OCI-LY7 (cell line): Measurements from ENCODE around the gene FASTK. TPM values are rescaled to one million over a fixed set of nuclear protein-coding genes. Genes with fewer than 3 reads are reported as not detected.

Experiments used
- BruUV-seq: library from RNA; stranded (reverse); fragments of 400-500 nt; replicated peaks from 2 replicates; lab custom pipeline; 2021; lab: Mats Ljungman, UMichigan
- CTCF ChIA-PET: fragments of 300-600 bp; sonication (Branson Sonifier 250); formaldehyde crosslinking; loops from one replicate; lab custom pipeline; 2022; ENCODE audit warnings: antibody characterized with exemption; ENCODE audit not compliant: unreplicated experiment; lab: Charles Lee
- POLR2A ChIA-PET: fragments of 300-600 bp; sonication (Branson Sonifier 250); formaldehyde crosslinking; loops from one replicate; lab custom pipeline; 2022; ENCODE audit warnings: antibody characterized with exemption; lab: Charles Lee
- DNase-seq: peaks from one replicate; pipeline ENCODE4 v3.0.0-alpha.2; 2015; ENCODE audit warnings: low spot score
- H2AFZ ChIP-seq: fragments of 200-600 bp; sonication (generic), shearing (Covaris generic); 2 replicates; pipeline ENCODE4 v1.6.1; 2014; ENCODE audit warnings: mild to moderate bottlenecking, antibody characterized with exemption, low read length, moderate library complexity
- H3K27ac ChIP-seq: fragments of 200-600 bp; sonication (generic); 2 replicates; pipeline ENCODE4 v1.5.1; 2014; ENCODE audit warnings: mixed run types, low read depth, mild to moderate bottlenecking, moderate library complexity, low read length, inconsistent platforms; ENCODE audit not compliant: poor library complexity, severe bottlenecking
- H3K36me3 ChIP-seq: fragments of 200-600 bp; sonication (generic); 2 replicates; pipeline ENCODE4 v1.6.1; 2014; ENCODE audit warnings: mild to moderate bottlenecking, antibody characterized with exemption, low read length, moderate library complexity, mixed read lengths; ENCODE audit not compliant: insufficient read depth
- H3K4me1 ChIP-seq: fragments of 200-600 bp; sonication (generic); 2 replicates; pipeline ENCODE4 v1.5.1; 2014; ENCODE audit warnings: mild to moderate bottlenecking, low read length; ENCODE audit not compliant: insufficient read depth, poor library complexity, severe bottlenecking
- H3K4me2 ChIP-seq: fragments of 200-600 bp; sonication (generic); 2 replicates; pipeline ENCODE4 v1.6.1; 2014; ENCODE audit warnings: mild to moderate bottlenecking, low read length
- H3K4me3 ChIP-seq: fragments of 200-600 bp; sonication (generic); 2 replicates; pipeline ENCODE4 v1.5.1; 2014; ENCODE audit warnings: mild to moderate bottlenecking, low read depth, low read length; ENCODE audit not compliant: poor library complexity, severe bottlenecking
- H3K79me2 ChIP-seq: fragments of 200-600 bp; sonication (generic); 2 replicates; pipeline ENCODE4 v1.6.1; 2016; ENCODE audit warnings: low read depth, mild to moderate bottlenecking, low read length, moderate library complexity, mixed read lengths; ENCODE audit not compliant: insufficient read depth
- H3K9me2 ChIP-seq: fragments of 200-600 bp; sonication (generic); 2 replicates; pipeline ENCODE4 v1.6.1; 2016; ENCODE audit warnings: mild to moderate bottlenecking, low read length, mixed read lengths; ENCODE audit not compliant: insufficient read depth
- H3K9me3 ChIP-seq: fragments of 200-600 bp; sonication (generic); 2 replicates; pipeline ENCODE4 v1.6.1; 2014; ENCODE audit warnings: mild to moderate bottlenecking, mixed run types, low read length, mixed read lengths
- H4K20me1 ChIP-seq: fragments of 200-600 bp; sonication (generic); 2 replicates; pipeline ENCODE4 v1.6.1; 2014; ENCODE audit warnings: mild to moderate bottlenecking, antibody characterized with exemption, low read length, moderate library complexity, mixed read lengths; ENCODE audit not compliant: insufficient read depth
- EZH2phosphoT487 ChIP-seq: fragments of 200-600 bp; sonication (generic); IDR thresholded peaks from 2 replicates; pipeline ENCODE4 v1.6.1; 2018; ENCODE audit warnings: low read depth, borderline replicate concordance, mild to moderate bottlenecking, mixed run types, antibody characterized with exemption, low read length, moderate library complexity, mixed read lengths
- intact Hi-C: fragments of 100-400 bp; cut with micrococcal nuclease; formaldehyde crosslinking; loops from one replicate; pipeline ENCODE4 v1.10.0; 2022; ENCODE audit not compliant: unreplicated experiment
- total RNA-seq, 2 experiments: library from RNA; depleted of rRNA in 1 of 2; stranded (reverse); fragments of >200 nt in 1 of 2; shearing (Covaris generic) in 1 of 2; gene quantifications; 2 replicates each; pipeline ENCODE4 v1.2.3, GENCODE V29; 2014 to 2022
- TF ChIP-seq, protein P1 (sequence below): fragments of 200-600 bp; sonication (generic); conservative IDR thresholded peaks from 2 replicates; pipeline ENCODE4 v1.5.1; 2014; ENCODE audit warnings: mild to moderate bottlenecking, antibody characterized with exemption, low read length, moderate library complexity, mixed read lengths

The FASTK gene
- total RNA-seq, 2 experiments from 2014 or later, result 90.5 to 118 TPM

DNA sequence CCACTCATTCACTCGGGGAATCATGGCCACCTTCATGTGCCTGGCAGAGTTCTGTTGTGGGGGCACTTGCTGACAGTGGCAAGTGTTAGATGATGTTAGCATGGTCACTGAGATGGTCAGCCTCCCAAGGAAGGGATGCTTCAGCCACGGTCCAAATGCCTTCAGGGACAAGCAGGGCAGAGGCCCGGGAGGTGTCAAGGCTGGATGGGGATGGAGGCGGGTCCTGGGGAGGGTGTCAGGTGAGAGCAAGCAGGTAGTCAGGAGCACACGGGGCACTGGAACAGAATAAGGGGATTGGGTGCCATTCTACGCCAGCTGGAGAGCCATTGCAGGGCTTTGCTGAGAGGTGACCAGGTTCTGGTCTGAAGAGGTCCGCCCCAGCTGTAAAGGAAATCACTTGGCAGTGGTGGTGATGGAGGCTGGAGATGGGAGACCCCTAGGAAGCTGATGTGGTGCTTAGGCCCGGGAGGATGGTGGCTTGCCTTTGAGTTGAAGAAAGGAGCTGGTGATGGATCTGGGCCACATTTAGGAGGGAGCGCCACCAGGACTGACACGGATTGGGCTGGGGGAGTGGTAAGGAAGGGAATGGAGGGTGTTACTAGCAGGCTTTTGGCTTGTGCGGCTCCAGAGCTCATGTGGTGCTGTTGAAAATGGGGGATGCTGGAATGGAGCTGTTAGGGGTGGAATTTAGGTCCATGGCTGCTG is 29.8 kb upstream of the FASTK start:
- Histone ChIP-seq H4K20me1 (no peaks in the 10 kb centered on the region), H2AFZ (no peak overlapping the region), H3K9me2 (no peaks in the 10 kb centered on the region), H3K79me2 (no peaks in the 10 kb centered on the region), H3K36me3 (no peaks in the 10 kb centered on the region), H3K4me2 (no peak overlapping the region), H3K4me3 (no peak overlapping the region), H3K4me1 (no peaks in the 10 kb centered on the region), H3K9me3 (no peaks in the 10 kb centered on the region), H3K27ac (no peak overlapping the region)
- no peak for TF ChIP-seq EZH2phosphoT487
- TF ChIP-seq, protein P1, sequence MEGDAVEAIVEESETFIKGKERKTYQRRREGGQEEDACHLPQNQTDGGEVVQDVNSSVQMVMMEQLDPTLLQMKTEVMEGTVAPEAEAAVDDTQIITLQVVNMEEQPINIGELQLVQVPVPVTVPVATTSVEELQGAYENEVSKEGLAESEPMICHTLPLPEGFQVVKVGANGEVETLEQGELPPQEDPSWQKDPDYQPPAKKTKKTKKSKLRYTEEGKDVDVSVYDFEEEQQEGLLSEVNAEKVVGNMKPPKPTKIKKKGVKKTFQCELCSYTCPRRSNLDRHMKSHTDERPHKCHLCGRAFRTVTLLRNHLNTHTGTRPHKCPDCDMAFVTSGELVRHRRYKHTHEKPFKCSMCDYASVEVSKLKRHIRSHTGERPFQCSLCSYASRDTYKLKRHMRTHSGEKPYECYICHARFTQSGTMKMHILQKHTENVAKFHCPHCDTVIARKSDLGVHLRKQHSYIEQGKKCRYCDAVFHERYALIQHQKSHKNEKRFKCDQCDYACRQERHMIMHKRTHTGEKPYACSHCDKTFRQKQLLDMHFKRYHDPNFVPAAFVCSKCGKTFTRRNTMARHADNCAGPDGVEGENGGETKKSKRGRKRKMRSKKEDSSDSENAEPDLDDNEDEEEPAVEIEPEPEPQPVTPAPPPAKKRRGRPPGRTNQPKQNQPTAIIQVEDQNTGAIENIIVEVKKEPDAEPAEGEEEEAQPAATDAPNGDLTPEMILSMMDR, result no peak
- intact Hi-C loops, result loop anchor here (2.0 to 10.0 kb wide), 5 partner anchors 24 to 332 kb away; partner anchors contain the start of gene AGAP3
- ChIA-PET POLR2A (interaction anchor here (0.7 kb wide), 1 partner anchor 120 kb away, joined by 3 read pairs; no protein-coding TSS in a partner anchor), CTCF (interaction anchor here (0.6 kb wide), 2 partner anchors 30 to 764 kb away, joined by 3 to 5 read pairs; no protein-coding TSS in a partner anchor)
- DNase-seq, result no peak
- BruUV-seq, result no TSS peak

GRCh38 chr7:151109094-151110048 is 28.8 kb upstream of the FASTK start:
- no peak overlapping the region for H2AFZ ChIP-seq
- H3K9me3 ChIP-seq, result no peaks in the 10 kb centered on the region
- no peak for DNase-seq
- H3K4me2 ChIP-seq, result no peak overlapping the region
- H3K36me3 ChIP-seq, result no peaks in the 10 kb centered on the region
- no peaks in the 10 kb centered on the region for H3K9me2 ChIP-seq
- CTCF ChIA-PET, result no interaction called here
- POLR2A ChIA-PET, result interaction anchor here (0.6 kb wide), 1 partner anchor 52 kb away, joined by 3 read pairs; the partner anchor contains the start of gene CDK5
- no peaks in the 10 kb centered on the region for H3K4me1 ChIP-seq
- H3K4me3 ChIP-seq, result no peak overlapping the region
- H3K79me2 ChIP-seq, result no peaks in the 10 kb centered on the region
- H4K20me1 ChIP-seq, result no peaks in the 10 kb centered on the region; the same call in 1 of the 2 replicates
- TF ChIP-seq, protein P1, result no peak
- BruUV-seq, result no TSS peak
- intact Hi-C loops, result loop anchor here (2.0 to 10.0 kb wide), 5 partner anchors 23 to 331 kb away; partner anchors contain the start of gene AGAP3
- no peak overlapping the region for H3K27ac ChIP-seq
